GM23338 (cell line): ENCODE data around the gene CPLX1. TPM values are rescaled to one million over a fixed set of nuclear protein-coding genes. Genes with fewer than 3 reads are reported as not detected.
A peak's percentile ranks its signal among the peaks of the same experiment; 100 is the strongest.

Source experiments
- ATAC-seq: fragments of 200-7000 bp; cut with Tn5 transposase; 3 replicates; pipeline ENCODE4 v1.9.1; 2020
- DNase-seq: peaks from one replicate; pipeline ENCODE4 v3.0.0-alpha.2; 2015; ENCODE audit warnings: low spot score
- H2AFZ ChIP-seq: fragments of 200-600 bp; sonication (generic); 2 replicates; pipeline ENCODE4 v1.8.0; 2016; ENCODE audit warnings: antibody characterized with exemption, mild to moderate bottlenecking, moderate library complexity
- H3F3A ChIP-seq: fragments of 200-600 bp; sonication (generic); replicated peaks from 2 replicates; pipeline ENCODE4 v1.8.0; 2017; ENCODE audit warnings: antibody characterized with exemption, mixed run types, low read depth
- H3K27ac ChIP-seq: fragments of 200-600 bp; sonication (generic); 2 replicates; pipeline ENCODE4 v1.6.1; 2016; ENCODE audit warnings: low read depth
- H3K27me3 ChIP-seq: fragments of 200-600 bp; sonication (generic); 2 replicates; pipeline ENCODE4 v1.8.0; 2016; ENCODE audit warnings: mild to moderate bottlenecking, mixed run types, moderate library complexity; ENCODE audit not compliant: insufficient read depth
- H3K36me3 ChIP-seq: fragments of 200-600 bp; sonication (generic); 2 replicates; pipeline ENCODE4 v1.8.0; 2016; ENCODE audit warnings: mild to moderate bottlenecking; ENCODE audit not compliant: insufficient read depth
- H3K4me1 ChIP-seq: fragments of 200-600 bp; sonication (generic); 2 replicates; pipeline ENCODE4 v1.8.0; 2016; ENCODE audit warnings: mild to moderate bottlenecking, moderate library complexity; ENCODE audit not compliant: insufficient read depth
- H3K4me2 ChIP-seq: fragments of 200-600 bp; sonication (generic); 2 replicates; pipeline ENCODE4 v1.7.1; 2017; ENCODE audit warnings: mixed run types
- H3K4me3 ChIP-seq: fragments of 200-600 bp; sonication (generic); 2 replicates; pipeline ENCODE4 v1.6.1; 2016; ENCODE audit warnings: mixed run types
- H3K79me2 ChIP-seq: fragments of 200-600 bp; sonication (generic); replicated peaks from 2 replicates; pipeline ENCODE4 v1.8.0; 2017; ENCODE audit warnings: mild to moderate bottlenecking; ENCODE audit not compliant: insufficient read depth
- H3K9me2 ChIP-seq: fragments of 200-600 bp; sonication (generic); 2 replicates; pipeline ENCODE4 v1.8.0; 2017; ENCODE audit not compliant: insufficient read depth
- H4K20me1 ChIP-seq: fragments of 200-600 bp; sonication (generic); replicated peaks from 2 replicates; pipeline ENCODE4 v1.8.0; 2017; ENCODE audit warnings: mild to moderate bottlenecking; ENCODE audit not compliant: insufficient read depth
- H3K27ac Mint-ChIP-seq: 2 replicates; pipeline ENCODE4 v1.8.0; 2020; ENCODE audit warnings: inconsistent platforms, mild to moderate bottlenecking, moderate library complexity, mixed read lengths
- H3K27me3 Mint-ChIP-seq: 3 replicates; pipeline ENCODE4 v1.8.0; 2022; ENCODE audit warnings: low read depth, mild to moderate bottlenecking, moderate library complexity, mixed read lengths, inconsistent platforms; ENCODE audit not compliant: insufficient read depth, poor library complexity
- H3K36me3 Mint-ChIP-seq: 3 replicates; pipeline ENCODE4 v1.8.0; 2021; ENCODE audit warnings: low read depth, mild to moderate bottlenecking, inconsistent platforms, moderate library complexity, mixed read lengths
- H3K4me1 Mint-ChIP-seq: 3 replicates; pipeline ENCODE4 v1.8.0; 2020; ENCODE audit warnings: mild to moderate bottlenecking, inconsistent platforms, mixed read lengths
- H3K4me3 Mint-ChIP-seq: 3 replicates; pipeline ENCODE4 v1.8.0; 2021; ENCODE audit warnings: moderate library complexity, mild to moderate bottlenecking, inconsistent platforms, mixed read lengths
- H3K9me3 Mint-ChIP-seq: 3 replicates; pipeline ENCODE4 v1.8.0; 2020; ENCODE audit warnings: moderate library complexity, mild to moderate bottlenecking, inconsistent platforms, mixed read lengths
- CREB1 ChIP-seq: fragments of 250-450 bp; sonication (Bioruptor Pico); IDR thresholded peaks from 2 replicates; pipeline ENCODE4 v1.5.0; 2020; ENCODE audit warnings: low read depth, mild to moderate bottlenecking, moderate library complexity
- ETS1 ChIP-seq: IDR thresholded peaks from 2 replicates; pipeline ENCODE4 v1.6.1; 2016; ENCODE audit warnings: antibody characterized with exemption
- EZH2phosphoT487 ChIP-seq: fragments of 200-600 bp; sonication (generic); IDR thresholded peaks from one replicate; pipeline ENCODE4 v1.8.1; 2018; ENCODE audit warnings: antibody characterized with exemption; ENCODE audit not compliant: unreplicated experiment
- JUNB ChIP-seq: IDR thresholded peaks from one replicate; pipeline ENCODE4 v1.6.1; 2016; ENCODE audit warnings: antibody characterized with exemption; ENCODE audit not compliant: unreplicated experiment
- POLR2AphosphoS5 ChIP-seq: IDR thresholded peaks from 2 replicates; pipeline ENCODE4 v1.6.1; 2016; ENCODE audit warnings: antibody characterized with exemption, low read depth
- ZNF114 ChIP-seq: fragments of 250-450 bp; sonication (Bioruptor Pico); IDR thresholded peaks from 2 replicates; pipeline ENCODE4 v1.5.0; 2020; ENCODE audit warnings: mild to moderate bottlenecking, moderate library complexity
- ZNF462 ChIP-seq: fragments of 250-450 bp; sonication (Bioruptor Pico); IDR thresholded peaks from 2 replicates; pipeline ENCODE4 v1.5.0; 2020; ENCODE audit warnings: mild to moderate bottlenecking, moderate library complexity
- polyA plus RNA-seq: library from polyadenylated mRNA; unstranded; fragments of >200 nt; fragmentation: Nextera tagmentation; extraction: Ambion mirVana; gene quantifications from 2 replicates; pipeline ENCODE4 v1.2.1, GENCODE V29; 2016
- total RNA-seq: library from RNA; depleted of rRNA; stranded (reverse); fragments of >200 nt; shearing (Covaris generic); gene quantifications from 2 replicates; pipeline ENCODE4 v1.2.3, GENCODE V29; 2014
- TF ChIP-seq, protein P1 (sequence below): IDR thresholded peaks from one replicate; pipeline ENCODE4 v1.6.1; 2018; ENCODE audit warnings: antibody characterized with exemption; ENCODE audit not compliant: unreplicated experiment
- TF ChIP-seq, protein P2 (sequence below), 2 experiments: fragments of 200-600 bp in 1 of 2; sonication (generic) in 1 of 2; conservative IDR thresholded peaks; 2 replicates each; pipeline versions ENCODE4 v1.5.1 to v1.6.1; 2016 to 2017; ENCODE audit warnings: antibody characterized with exemption in 2 of 2, low read depth in 2 of 2, mild to moderate bottlenecking in 2 of 2, moderate library complexity in 1 of 2

The CPLX1 gene
- total and polyA plus RNA-seq, 2 experiments from 2014 or later, result 0.86 to 0.97 TPM

GRCh38 chr4:764405-765169, 61.3 kb downstream of the CPLX1 start (continued):
- TF ChIP-seq ETS1, result no peak

GRCh38 chr4:763922-764321, 62.0 kb downstream of the CPLX1 start:
- ATAC-seq, result no peak
- peaks cover 9% of the 10 kb centered on the region for H3K36me3 ChIP-seq

More at GRCh38 chr4:763922-764321, 62.0 kb downstream of the CPLX1 start:
- TF ChIP-seq JUNB (no peak), CREB1 (no peak), ZNF114 (CRISPR knock-in tag) (no peak), EZH2phosphoT487 (no peak), POLR2AphosphoS5 (peak; percentile 29; the same call in 1 of the 2 replicates), ZNF462 (no peak)
- TF ChIP-seq, protein P1, sequence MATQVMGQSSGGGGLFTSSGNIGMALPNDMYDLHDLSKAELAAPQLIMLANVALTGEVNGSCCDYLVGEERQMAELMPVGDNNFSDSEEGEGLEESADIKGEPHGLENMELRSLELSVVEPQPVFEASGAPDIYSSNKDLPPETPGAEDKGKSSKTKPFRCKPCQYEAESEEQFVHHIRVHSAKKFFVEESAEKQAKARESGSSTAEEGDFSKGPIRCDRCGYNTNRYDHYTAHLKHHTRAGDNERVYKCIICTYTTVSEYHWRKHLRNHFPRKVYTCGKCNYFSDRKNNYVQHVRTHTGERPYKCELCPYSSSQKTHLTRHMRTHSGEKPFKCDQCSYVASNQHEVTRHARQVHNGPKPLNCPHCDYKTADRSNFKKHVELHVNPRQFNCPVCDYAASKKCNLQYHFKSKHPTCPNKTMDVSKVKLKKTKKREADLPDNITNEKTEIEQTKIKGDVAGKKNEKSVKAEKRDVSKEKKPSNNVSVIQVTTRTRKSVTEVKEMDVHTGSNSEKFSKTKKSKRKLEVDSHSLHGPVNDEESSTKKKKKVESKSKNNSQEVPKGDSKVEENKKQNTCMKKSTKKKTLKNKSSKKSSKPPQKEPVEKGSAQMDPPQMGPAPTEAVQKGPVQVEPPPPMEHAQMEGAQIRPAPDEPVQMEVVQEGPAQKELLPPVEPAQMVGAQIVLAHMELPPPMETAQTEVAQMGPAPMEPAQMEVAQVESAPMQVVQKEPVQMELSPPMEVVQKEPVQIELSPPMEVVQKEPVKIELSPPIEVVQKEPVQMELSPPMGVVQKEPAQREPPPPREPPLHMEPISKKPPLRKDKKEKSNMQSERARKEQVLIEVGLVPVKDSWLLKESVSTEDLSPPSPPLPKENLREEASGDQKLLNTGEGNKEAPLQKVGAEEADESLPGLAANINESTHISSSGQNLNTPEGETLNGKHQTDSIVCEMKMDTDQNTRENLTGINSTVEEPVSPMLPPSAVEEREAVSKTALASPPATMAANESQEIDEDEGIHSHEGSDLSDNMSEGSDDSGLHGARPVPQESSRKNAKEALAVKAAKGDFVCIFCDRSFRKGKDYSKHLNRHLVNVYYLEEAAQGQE, result no peak
- TF ChIP-seq, protein P2, sequence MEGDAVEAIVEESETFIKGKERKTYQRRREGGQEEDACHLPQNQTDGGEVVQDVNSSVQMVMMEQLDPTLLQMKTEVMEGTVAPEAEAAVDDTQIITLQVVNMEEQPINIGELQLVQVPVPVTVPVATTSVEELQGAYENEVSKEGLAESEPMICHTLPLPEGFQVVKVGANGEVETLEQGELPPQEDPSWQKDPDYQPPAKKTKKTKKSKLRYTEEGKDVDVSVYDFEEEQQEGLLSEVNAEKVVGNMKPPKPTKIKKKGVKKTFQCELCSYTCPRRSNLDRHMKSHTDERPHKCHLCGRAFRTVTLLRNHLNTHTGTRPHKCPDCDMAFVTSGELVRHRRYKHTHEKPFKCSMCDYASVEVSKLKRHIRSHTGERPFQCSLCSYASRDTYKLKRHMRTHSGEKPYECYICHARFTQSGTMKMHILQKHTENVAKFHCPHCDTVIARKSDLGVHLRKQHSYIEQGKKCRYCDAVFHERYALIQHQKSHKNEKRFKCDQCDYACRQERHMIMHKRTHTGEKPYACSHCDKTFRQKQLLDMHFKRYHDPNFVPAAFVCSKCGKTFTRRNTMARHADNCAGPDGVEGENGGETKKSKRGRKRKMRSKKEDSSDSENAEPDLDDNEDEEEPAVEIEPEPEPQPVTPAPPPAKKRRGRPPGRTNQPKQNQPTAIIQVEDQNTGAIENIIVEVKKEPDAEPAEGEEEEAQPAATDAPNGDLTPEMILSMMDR (conservative IDR thresholded peaks at IDR 0.05; ENCODE audit: low read depth in 2 of 2), result no peak
- Histone ChIP-seq H3K27me3 (no peaks in the 10 kb centered on the region), H3F3A (peaks cover 29% of the 10 kb centered on the region), H3K27ac (no peak overlapping the region), H2AFZ (no peak overlapping the region), H3K4me3 (no peak overlapping the region), H4K20me1 (peaks cover 35% of the 10 kb centered on the region), H3K79me2 (no peaks in the 10 kb centered on the region), H3K4me2 (no peak overlapping the region), H3K4me1 (peaks cover 13% of the 10 kb centered on the region), H3K9me2 (no peaks in the 10 kb centered on the region)
- DNase-seq, result no peak
- Mint-ChIP-seq H3K27ac (no peak overlapping the region), H3K9me3 (peaks cover 17% of the 10 kb centered on the region), H3K4me3 (no peak overlapping the region; the same call in 2 of the 3 replicates), H3K27me3 (peaks cover 25% of the 10 kb centered on the region), H3K36me3 (peaks cover 78% of the 10 kb centered on the region), H3K4me1 (peaks cover 25% of the 10 kb centered on the region)
